Measurements from ENCODE around the gene PAFAH1B2.
"Not testable (repeated sequence)": the region's sequence is repeated elsewhere in the genome, so short reads cannot be mapped to it uniquely, and the experiment has no call there.

PAFAH1B2 gene

GRCh38 chr11:117112939-117113338 is 31.1 kb upstream of the PAFAH1B2 start:
- not testable (repeated sequence) for H3K27me3 Mint-ChIP-seq; H3K27ac Mint-ChIP-seq; H3K4me3 Mint-ChIP-seq; ATAC-seq; H3K4me1 Mint-ChIP-seq; H3K9me3 Mint-ChIP-seq; H3K36me3 Mint-ChIP-seq (ENCODE audit: low read depth); DNase-seq

- H3K4me3 Mint-ChIP-seq: no peak overlapping the region
- no peaks in the 10 kb centered on the region for H3K27me3 Mint-ChIP-seq
- H3K27ac Mint-ChIP-seq: no peak overlapping the region
- ATAC-seq: no peak
- no peaks in the 10 kb centered on the region for H3K4me1 Mint-ChIP-seq
- H3K9me3 Mint-ChIP-seq: no peaks in the 10 kb centered on the region
- DNase-seq: no peak
- no peaks in the 10 kb centered on the region for H3K36me3 Mint-ChIP-seq (ENCODE audit: low read depth)
Observed at GRCh38 chr11:117117681-117118080, 26.4 kb upstream of the PAFAH1B2 start.

DNA sequence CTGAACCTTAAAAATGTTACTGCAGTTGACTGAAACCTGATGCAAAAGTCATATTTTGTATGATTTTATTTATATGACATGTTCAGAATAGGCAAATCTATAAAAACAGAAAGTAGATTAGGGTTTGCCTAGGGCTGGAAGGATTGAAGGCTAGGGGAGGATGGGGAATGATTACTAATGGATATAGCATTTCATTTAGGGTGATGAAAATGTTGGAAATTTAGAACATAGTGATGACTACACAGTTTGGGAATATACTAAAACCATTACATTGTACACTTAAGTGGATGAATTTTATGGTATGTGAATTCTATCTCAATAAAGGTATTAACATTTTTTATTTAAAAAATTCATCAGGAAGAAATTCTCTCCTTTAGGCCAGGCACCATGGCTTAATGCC is 22.9 kb upstream of the PAFAH1B2 start:
- no peaks in the 10 kb centered on the region for H3K36me3 Mint-ChIP-seq (ENCODE audit: low read depth)
- no peak for ATAC-seq
- no peaks in the 10 kb centered on the region for H3K4me1 Mint-ChIP-seq
- no peak for DNase-seq
- no peak overlapping the region for H3K27ac Mint-ChIP-seq
- peaks cover 3% of the 10 kb centered on the region for H3K27me3 Mint-ChIP-seq
- no peak overlapping the region for H3K4me3 Mint-ChIP-seq
- no peaks in the 10 kb centered on the region for H3K9me3 Mint-ChIP-seq

DNA sequence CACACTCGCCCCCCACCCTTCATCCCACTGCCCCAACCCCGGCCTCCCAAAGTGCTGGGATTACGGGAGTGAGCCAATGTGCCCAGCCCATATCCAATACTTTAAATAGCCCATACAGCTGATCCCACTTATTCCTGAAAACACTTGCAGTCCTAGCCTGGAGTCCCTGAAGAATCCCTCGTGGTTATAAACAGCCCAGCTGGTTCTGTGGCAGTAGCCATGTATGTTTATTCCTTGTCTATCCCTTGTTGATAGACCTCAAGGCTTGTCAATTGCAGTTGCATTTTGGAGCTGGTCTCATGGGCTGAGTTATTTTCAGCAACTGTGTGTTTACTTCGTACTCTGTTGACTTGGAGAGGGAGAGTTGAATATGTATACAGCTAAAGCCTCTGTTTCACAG is 21.5 kb upstream of the PAFAH1B2 start:
- H3K27ac Mint-ChIP-seq: no peak overlapping the region
- H3K9me3 Mint-ChIP-seq: no peaks in the 10 kb centered on the region
- H3K4me1 Mint-ChIP-seq: no peaks in the 10 kb centered on the region
- DNase-seq: no peak
- no peaks in the 10 kb centered on the region for H3K36me3 Mint-ChIP-seq (ENCODE audit: low read depth)
- peaks cover 3% of the 10 kb centered on the region for H3K27me3 Mint-ChIP-seq
- ATAC-seq: no peak
- no peak overlapping the region for H3K4me3 Mint-ChIP-seq

GRCh38 chr11:117126223-117126965 is 17.7 kb upstream of the PAFAH1B2 start:
- DNase-seq (no peak), ATAC-seq (no peak)
- peaks cover 5% of the 10 kb centered on the region for H3K27me3 Mint-ChIP-seq
- no peaks in the 10 kb centered on the region for H3K9me3 Mint-ChIP-seq
- no peak overlapping the region for H3K4me3 Mint-ChIP-seq
- no peak overlapping the region for H3K27ac Mint-ChIP-seq
- no peaks in the 10 kb centered on the region for H3K36me3 Mint-ChIP-seq (ENCODE audit: low read depth)
- H3K4me1 Mint-ChIP-seq: no peaks in the 10 kb centered on the region

- no peak for ATAC-seq
- H3K27ac Mint-ChIP-seq: no peak overlapping the region
- H3K4me1 Mint-ChIP-seq: no peaks in the 10 kb centered on the region
- no peaks in the 10 kb centered on the region for H3K9me3 Mint-ChIP-seq
- H3K4me3 Mint-ChIP-seq: no peak overlapping the region
- H3K27me3 Mint-ChIP-seq: peaks cover 5% of the 10 kb centered on the region
- DNase-seq: no peak
- no peaks in the 10 kb centered on the region for H3K36me3 Mint-ChIP-seq (ENCODE audit: low read depth)
Observed at GRCh38 chr11:117127171-117127901, 16.8 kb upstream of the PAFAH1B2 start.

- no peaks in the 10 kb centered on the region for H3K9me3 Mint-ChIP-seq
- no peak for DNase-seq
- H3K36me3 Mint-ChIP-seq (ENCODE audit: low read depth): no peaks in the 10 kb centered on the region
- no peak overlapping the region for H3K27ac Mint-ChIP-seq
- H3K4me3 Mint-ChIP-seq: no peak overlapping the region
- H3K4me1 Mint-ChIP-seq: no peaks in the 10 kb centered on the region
- H3K27me3 Mint-ChIP-seq: peaks cover 5% of the 10 kb centered on the region
- ATAC-seq: no peak
Observed at GRCh38 chr11:117128289-117128688, 15.8 kb upstream of the PAFAH1B2 start.

DNA sequence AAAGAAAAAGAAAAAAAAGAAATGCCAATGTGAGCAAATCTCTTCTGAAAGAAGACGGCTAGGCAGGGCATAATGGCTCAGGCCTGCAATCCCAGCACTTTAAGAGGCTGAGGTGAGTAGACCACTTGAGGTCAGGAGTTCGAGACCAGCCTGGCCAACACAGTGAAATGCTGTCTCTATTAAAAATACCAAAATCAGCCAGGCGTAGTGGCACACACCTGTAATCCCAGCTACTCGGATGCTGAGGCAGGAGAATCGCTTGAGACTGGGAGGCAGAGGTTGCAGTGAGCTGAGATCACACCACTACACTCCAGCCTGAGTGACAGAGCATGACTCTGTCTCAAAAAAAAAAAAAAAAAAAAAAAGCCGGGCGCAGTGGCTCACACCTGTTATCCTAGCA is 13.7 kb upstream of the PAFAH1B2 start:
- not testable (repeated sequence) for H3K9me3 Mint-ChIP-seq; H3K4me3 Mint-ChIP-seq; H3K4me1 Mint-ChIP-seq; ATAC-seq; H3K27me3 Mint-ChIP-seq; DNase-seq; H3K36me3 Mint-ChIP-seq (ENCODE audit: low read depth); H3K27ac Mint-ChIP-seq

GRCh38 chr11:117130879-117131278 is 13.2 kb upstream of the PAFAH1B2 start:
- ATAC-seq: no peak

DNA sequence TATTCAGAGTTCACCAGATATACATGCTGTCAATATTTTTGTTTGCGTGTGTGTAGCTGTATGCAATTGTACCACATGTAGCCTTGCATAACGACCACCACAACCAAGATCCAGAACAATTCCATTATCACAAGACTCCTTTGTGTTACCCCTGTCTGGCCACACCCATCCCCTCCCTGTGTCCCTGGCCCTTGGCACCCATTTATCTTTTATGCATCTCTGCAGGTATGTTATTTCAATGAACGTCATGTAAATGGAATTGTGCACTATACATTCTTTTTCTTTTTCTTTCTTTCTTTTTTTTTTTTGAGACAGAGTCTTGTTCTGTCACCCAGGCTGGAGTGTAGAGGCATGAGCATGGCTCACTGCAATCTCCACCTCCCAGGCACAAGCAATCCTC is 9.7 kb upstream of the PAFAH1B2 start:
- no peaks in the 10 kb centered on the region for H3K9me3 Mint-ChIP-seq
- no peaks in the 10 kb centered on the region for H3K36me3 Mint-ChIP-seq (ENCODE audit: low read depth)
- no peak for DNase-seq
- H3K27ac Mint-ChIP-seq: no peak overlapping the region
- H3K4me1 Mint-ChIP-seq: no peaks in the 10 kb centered on the region
- H3K27me3 Mint-ChIP-seq: peaks cover 2% of the 10 kb centered on the region
- H3K4me3 Mint-ChIP-seq: no peak overlapping the region
- no peak for ATAC-seq

More at GRCh38 chr11:117130879-117131278, 13.2 kb upstream of the PAFAH1B2 start:
- Mint-ChIP-seq H3K36me3 (ENCODE audit: low read depth) (no peaks in the 10 kb centered on the region), H3K4me3 (no peak overlapping the region), H3K27ac (no peak overlapping the region), H3K27me3 (peaks cover 2% of the 10 kb centered on the region), H3K4me1 (no peaks in the 10 kb centered on the region), H3K9me3 (no peaks in the 10 kb centered on the region)
- DNase-seq: no peak

DNA sequence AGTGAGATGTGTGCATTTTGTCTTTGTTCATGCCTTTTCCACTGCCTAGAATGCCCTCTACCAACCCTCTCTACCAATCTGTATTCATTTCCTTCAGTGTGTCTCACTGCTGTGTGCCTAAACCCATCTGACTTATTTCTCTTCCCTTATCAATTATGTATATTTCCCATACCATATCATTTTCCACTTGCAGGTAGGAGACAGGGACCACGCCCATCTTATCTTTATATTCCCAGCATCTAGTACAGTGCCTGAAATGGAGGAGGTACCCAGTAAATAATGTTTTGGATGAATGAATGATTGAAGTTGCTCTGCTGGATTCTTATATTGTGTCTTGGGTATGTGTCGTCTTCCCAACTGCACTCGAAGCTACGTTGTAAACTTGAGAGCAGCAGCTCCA is 9.1 kb upstream of the PAFAH1B2 start:
- not testable (repeated sequence) for H3K36me3 Mint-ChIP-seq (ENCODE audit: low read depth); H3K4me3 Mint-ChIP-seq; H3K9me3 Mint-ChIP-seq; DNase-seq; H3K4me1 Mint-ChIP-seq; H3K27ac Mint-ChIP-seq; ATAC-seq; H3K27me3 Mint-ChIP-seq

- H3K4me3 Mint-ChIP-seq; H3K27ac Mint-ChIP-seq; H3K4me1 Mint-ChIP-seq; H3K27me3 Mint-ChIP-seq; DNase-seq; H3K36me3 Mint-ChIP-seq (ENCODE audit: low read depth); H3K9me3 Mint-ChIP-seq: not testable (repeated sequence)
- ATAC-seq: peak; percentile 15
Observed at GRCh38 chr11:117137223-117138086, 6.6 kb upstream of the PAFAH1B2 start.

DNA sequence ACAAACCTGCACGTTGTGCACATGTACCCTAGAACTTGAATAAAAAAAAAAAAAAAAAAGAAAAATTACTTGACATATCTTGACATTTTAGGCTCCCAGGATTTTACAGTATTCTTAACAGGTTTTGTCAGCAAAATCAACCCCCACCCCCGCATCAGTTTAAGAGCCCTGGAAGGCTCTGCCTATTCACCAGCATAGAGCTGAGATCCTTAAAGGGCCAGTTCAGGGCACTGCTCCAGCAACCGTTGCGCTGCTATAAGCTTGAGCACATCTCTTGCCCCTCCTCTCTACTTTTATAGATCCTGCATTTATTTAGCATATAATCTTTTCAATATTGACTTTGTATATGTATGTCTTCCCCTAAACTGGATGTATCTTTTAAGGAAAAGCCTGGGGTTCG is 697 bp upstream of the PAFAH1B2 start:
- DNase-seq (peak; percentile 22), ATAC-seq (peak; percentile 65)
- no peaks in the 10 kb centered on the region for H3K9me3 Mint-ChIP-seq
- peak overlapping the region; percentile 93 for H3K27ac Mint-ChIP-seq
- no peaks in the 10 kb centered on the region for H3K27me3 Mint-ChIP-seq
- peak overlapping the region; percentile 100 for H3K4me3 Mint-ChIP-seq
- peaks cover 45% of the 10 kb centered on the region for H3K4me1 Mint-ChIP-seq
- peaks cover 22% of the 10 kb centered on the region for H3K36me3 Mint-ChIP-seq (ENCODE audit: low read depth)

DNA sequence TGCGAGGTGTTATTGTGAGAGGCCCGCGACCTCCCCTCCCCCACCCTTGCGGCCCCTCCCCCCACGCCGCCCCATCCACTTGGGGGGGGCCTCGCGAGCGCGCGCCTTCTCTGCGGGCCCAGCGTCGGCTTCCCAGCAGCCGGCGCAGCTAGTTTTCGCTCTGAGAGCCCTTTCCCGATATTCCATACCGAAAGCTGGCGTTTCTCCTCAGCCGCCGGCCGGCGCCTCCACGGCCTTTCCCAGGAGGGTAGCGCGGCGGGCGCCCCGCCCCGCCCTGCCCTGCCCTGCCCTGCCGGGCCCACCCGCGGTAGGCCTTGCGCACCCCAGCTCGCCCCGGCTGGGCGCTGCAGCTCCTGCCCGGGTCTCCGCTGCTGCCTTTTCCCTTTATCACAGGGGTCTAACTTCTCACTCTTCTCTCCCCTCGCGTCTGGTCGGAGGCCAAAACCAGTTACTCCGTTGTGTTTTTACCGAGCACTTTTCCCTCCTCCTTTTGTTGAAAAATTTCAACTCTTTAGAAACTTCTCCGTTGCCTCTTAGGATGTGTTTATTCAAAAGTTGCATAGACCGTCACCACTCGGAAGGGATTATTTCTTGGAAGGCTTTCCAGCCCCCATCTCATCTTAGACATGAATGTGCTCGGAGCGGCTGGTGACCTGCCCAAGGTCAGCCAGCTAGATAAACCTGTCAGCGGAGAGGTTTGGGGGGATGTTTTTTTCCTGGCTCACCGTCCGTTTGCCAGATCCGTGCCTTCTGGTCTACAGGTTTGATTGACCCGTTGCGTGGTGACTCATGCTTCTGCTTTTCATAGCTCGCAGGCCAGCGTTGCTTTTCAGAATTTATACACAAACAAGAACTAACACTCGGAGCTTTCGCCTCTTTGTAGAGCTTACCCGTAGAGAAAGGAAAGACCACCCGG is 648 bp downstream of the PAFAH1B2 start:
- peak; percentile 36 for DNase-seq

More for the DNA sequence above, 648 bp downstream of the PAFAH1B2 start:
- ATAC-seq: peak; percentile 61
- Mint-ChIP-seq H3K36me3 (ENCODE audit: low read depth) (peaks cover 22% of the 10 kb centered on the region), H3K27me3 (no peaks in the 10 kb centered on the region), H3K4me1 (peaks cover 48% of the 10 kb centered on the region), H3K9me3 (no peaks in the 10 kb centered on the region), H3K4me3 (peak overlapping the region; percentile 100), H3K27ac (peak overlapping the region; percentile 97)
